SKM-1 (cell line): Measurements from ENCODE around the gene MYO7A.

ENCODE experiments used
- DNase-seq: peaks from one replicate; lab custom pipeline; 2025; ENCODE audit not compliant: unreplicated experiment; lab: John Stamatoyannopoulos, UW

Gene MYO7A

GRCh38 chr11:77111277-77111676 is 16.8 kb upstream of the MYO7A start:
- DNase-seq: no peak

GRCh38 chr11:77111946-77112345 is 16.1 kb upstream of the MYO7A start:
- DNase-seq: no peak

GRCh38 chr11:77112641-77113381 is 15.2 kb upstream of the MYO7A start:
- no peak for DNase-seq

- no peak for DNase-seq
Observed at GRCh38 chr11:77113382-77114088, 14.5 kb upstream of the MYO7A start.

- no peak for DNase-seq
Observed at GRCh38 chr11:77114089-77114463, 14.0 kb upstream of the MYO7A start.

DNA sequence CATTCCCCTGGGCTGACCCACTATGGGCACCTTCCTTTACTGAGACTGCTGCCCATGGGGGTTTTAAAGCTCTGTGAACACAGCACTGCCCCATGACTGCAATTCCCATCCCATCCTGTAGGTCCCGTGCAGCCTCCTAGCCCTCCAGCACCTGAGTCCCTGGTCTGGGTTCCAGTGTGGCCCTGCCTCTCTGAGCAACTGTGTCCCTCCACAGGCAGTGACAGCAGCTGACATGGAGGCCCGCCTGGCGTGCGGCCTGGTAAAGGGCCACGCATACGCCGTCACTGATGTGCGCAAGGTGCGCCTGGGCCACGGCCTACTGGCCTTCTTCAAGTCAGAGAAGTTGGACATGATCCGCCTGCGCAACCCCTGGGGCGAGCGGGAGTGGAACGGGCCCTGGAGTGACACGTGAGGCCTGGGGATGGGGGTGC is 12.8 kb upstream of the MYO7A start:
- DNase-seq: peak; percentile 2

GRCh38 chr11:77115956-77116355 is 12.1 kb upstream of the MYO7A start:
- no peak for DNase-seq

GRCh38 chr11:77117492-77117891 is 10.6 kb upstream of the MYO7A start:
- no peak for DNase-seq

DNA sequence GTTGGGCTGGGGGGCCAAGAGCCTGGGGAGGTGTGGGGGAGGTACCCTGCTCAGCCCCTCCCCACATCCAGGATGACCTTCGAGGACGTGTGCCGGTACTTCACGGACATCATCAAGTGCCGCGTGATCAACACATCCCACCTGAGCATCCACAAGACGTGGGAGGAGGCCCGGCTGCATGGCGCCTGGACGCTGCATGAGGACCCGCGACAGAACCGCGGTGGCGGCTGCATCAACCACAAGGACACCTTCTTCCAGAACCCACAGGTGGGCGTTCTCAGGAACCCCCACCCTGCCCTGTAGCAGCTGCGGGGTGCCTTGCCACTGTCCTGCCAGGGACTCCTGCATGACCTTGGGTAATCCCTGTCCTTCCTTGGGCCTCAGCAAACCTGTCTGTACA is 10.0 kb upstream of the MYO7A start:
- DNase-seq: no peak

DNA sequence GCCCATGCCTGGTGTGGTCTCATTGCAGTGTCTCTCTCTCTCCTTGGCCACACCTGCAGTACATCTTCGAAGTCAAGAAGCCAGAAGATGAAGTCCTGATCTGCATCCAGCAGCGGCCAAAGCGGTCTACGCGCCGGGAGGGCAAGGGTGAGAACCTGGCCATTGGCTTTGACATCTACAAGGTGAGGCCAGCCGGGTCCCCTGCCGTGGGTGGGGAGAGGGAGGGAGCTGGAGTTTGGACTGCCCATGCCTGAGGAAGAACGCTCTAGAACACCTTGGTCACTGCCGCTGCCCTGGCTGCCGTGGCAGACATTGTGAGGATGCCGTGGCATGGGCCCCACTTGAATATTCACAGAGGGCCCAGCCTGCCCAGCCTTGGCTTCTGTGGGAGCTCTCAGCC is 9.1 kb upstream of the MYO7A start:
- DNase-seq: no peak

DNA sequence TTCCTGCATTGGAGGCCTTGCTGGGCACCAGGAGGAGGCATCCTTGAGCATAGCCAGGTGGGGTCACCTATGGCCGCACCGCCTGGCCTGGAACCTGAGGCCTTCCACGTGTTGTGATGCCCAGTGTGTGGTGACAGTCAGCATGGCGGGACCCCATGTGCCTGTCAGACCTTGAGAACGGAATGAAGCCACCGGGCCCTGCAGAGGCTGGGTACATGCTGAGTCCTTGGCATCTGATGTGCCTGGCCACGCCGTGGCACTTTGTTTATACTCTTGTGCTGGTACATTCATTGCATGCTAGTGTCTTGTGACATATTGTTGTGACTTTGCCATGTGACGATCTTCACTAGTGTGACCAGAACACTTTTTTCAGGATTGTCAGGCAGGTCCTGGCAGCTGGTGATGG is 8.5 kb upstream of the MYO7A start:
- no peak for DNase-seq

GRCh38 chr11:77120571-77120970 is 7.5 kb upstream of the MYO7A start:
- no peak for DNase-seq

DNA sequence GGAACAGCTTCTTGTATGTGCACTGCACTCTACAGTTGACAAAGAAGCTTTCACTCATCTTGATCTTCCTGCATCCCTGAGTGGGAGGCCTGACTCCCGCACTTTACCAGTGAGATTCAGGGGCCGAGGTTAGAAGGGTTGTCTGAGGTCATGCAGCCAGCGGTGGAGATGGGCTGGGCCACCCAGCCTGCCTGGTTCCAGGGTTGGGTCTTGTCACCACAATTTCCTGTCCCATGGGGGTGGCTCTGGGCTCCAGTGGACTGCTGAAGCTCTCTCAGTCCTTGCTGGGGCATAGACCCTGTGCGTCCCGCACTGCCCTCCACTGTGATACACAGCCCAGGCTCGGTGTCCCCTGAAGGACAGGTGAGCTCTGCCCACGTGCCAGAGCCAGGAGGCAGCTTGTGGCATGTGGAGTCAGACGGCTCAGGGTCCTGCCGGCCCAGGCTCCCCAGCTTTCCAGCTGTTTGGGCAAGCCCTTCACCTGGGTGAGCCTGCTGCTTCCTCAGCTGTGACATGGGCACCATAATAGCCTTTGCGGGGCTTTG is 6.9 kb upstream of the MYO7A start:
- DNase-seq: no peak

- no peak for DNase-seq
Observed at GRCh38 chr11:77121876-77122575, 6.0 kb upstream of the MYO7A start.

GRCh38 chr11:77122576-77123212 is 5.4 kb upstream of the MYO7A start:
- no peak for DNase-seq

DNA sequence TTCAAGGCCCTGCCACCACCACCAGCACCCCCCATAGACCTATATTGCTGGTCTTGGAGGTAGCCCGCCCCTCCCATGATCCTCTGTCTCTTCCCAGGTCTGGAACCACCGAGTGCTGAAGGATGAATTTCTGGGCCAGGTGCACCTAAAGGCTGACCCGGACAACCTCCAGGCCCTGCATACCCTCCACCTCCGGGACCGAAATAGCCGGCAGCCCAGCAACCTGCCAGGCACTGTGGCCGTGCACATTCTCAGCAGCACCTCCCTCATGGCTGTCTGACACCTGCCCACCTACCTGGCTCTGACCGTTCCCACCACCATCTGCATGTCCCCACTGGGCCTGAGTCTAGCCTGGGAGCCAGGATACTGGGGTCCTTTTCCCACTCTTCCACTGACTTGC is 4.5 kb upstream of the MYO7A start:
- DNase-seq: no peak

- no peak for DNase-seq
Observed at GRCh38 chr11:77124041-77124440, 4.0 kb upstream of the MYO7A start.

DNA sequence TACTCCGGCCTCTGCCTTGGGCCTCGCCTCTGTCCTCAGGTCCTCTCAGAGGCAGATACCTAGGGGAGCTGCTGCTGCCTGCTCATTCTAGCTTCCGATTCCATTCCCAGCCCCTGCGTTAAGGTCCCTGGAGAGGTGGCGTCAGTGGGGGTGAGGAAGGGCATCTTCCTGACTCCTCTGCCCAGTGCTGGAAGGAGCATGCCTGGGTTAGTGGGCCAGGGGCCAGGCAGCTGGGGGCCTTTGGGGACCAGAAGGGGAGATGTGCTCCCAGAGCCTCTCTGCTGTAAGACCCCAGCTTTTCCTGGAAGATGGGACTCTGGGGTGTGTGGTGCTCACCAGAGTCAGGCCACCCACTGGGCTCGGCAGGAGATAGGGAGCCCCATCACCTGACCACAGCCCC is 3.6 kb upstream of the MYO7A start:
- no peak for DNase-seq

DNA sequence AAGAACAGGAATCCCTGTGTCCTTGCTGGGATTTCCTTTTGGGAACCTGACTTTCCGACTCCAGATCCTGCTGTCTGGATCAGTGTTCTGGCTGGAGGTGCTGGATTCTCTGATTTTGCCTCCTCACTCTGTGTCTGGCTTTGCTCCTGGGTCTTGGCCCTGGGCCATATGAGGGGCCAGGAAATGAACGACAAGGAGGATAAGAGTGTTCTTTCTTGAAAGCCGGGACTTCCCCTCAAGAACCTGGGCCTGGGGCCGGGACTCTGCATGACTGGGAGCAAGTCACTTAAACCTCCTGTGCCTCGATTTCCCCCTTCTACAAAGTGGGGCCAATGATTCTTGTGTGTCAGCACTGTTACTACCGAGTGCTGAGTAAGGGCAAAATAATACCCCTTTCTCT is 2.9 kb upstream of the MYO7A start:
- DNase-seq: no peak

DNA sequence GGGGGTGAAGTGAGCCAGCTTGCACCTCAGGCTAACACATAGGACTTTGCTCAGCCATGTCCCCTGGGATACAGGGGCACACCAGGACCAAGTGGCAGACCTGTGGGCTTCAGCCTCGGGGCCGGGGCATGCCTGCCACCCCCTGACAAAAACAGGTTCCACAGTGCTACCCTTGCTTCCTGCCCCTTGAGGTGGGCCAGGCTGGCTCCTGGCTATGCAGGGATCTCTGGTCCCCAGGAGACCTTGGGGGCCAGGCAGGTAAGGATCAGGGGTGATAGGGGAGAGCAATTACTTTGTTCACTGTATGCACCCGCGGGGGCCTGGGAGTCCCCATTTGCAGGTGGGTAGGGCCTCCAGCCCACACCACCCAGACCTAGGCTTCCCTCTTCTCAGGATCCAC is 2.4 kb upstream of the MYO7A start:
- no peak for DNase-seq

DNA sequence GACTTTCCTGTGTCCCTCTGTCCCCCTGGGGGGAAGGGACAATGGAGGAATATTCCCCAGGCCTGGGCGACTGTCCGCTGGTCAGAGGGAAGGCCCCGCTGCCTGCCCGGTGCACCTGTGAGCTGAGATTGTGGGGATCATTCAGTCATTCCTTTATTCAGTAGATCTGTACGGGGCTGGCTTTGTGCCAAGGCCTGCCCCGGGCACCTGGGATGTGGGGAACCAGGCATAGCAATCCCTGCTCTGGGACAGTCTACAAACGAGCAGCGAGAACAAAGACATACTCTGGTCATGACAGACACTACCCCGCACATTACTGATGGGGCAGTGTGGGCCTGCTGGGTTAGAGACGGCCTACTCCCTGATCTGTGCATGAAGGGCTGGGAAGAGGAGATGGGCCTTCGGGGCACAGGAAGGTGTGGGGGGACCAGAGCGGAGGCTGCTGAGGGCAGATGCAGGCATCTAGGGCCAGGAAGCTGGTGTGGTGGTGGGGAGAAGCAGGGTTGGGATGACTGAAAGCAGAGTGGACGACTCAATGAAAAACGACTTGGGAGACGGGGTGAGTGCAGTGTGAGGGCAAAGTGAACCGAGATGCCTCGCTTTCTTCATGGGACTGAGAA is 1.8 kb upstream of the MYO7A start:
- no peak for DNase-seq
